Inflammatory macrophage (primary cell): ENCODE results near the gene HSF5.
"Not testable (repeated sequence)": the region's sequence is repeated elsewhere in the genome, so short reads cannot be mapped to it uniquely, and the experiment has no call there.

Source experiments
- DNase-seq, 2 donors: peaks; one replicate each; pipeline ENCODE4 v3.0.0-alpha.2; 2020 to 2022

Gene HSF5

GRCh38 chr17:58481798-58482197 is 6.4 kb downstream of the HSF5 start:
- DNase-seq, result not testable (repeated sequence)

- peak; percentile 12 to 51 for DNase-seq
These were observed 8.1 kb downstream of the HSF5 start for GRCh38 chr17:58480090-58480489.

GRCh38 chr17:58476812-58477211 is 11.4 kb downstream of the HSF5 start:
- no peak for DNase-seq

GRCh38 chr17:58475985-58476384 is 12.2 kb downstream of the HSF5 start:
- DNase-seq, result no peak

GRCh38 chr17:58470356-58470755 is 17.9 kb downstream of the HSF5 start:
- no peak for DNase-seq

- DNase-seq, result no peak
These were observed 19.3 kb downstream of the HSF5 start for GRCh38 chr17:58468944-58469343.

GRCh38 chr17:58455491-58455890 is 32.7 kb downstream of the HSF5 start:
- DNase-seq, result no peak

- no peak for DNase-seq
These were observed 35.5 kb downstream of the HSF5 start for GRCh38 chr17:58452738-58453137.

GRCh38 chr17:58447039-58447975 is 40.9 kb downstream of the HSF5 start:
- DNase-seq, result peak; percentile 90

GRCh38 chr17:58446086-58446485 is 42.1 kb downstream of the HSF5 start:
- no peak for DNase-seq

- DNase-seq, result no peak
These were observed 51.4 kb downstream of the HSF5 start for GRCh38 chr17:58436805-58437239.

- no peak for DNase-seq
These were observed 52.0 kb downstream of the HSF5 start for GRCh38 chr17:58436245-58436644.

- DNase-seq, result no peak
These were observed 55.2 kb downstream of the HSF5 start for GRCh38 chr17:58432806-58433573.

- DNase-seq, result no peak
These were observed 60.4 kb downstream of the HSF5 start for GRCh38 chr17:58427807-58428206.

- no peak for DNase-seq
These were observed 66.5 kb downstream of the HSF5 start for GRCh38 chr17:58421711-58422110.

GRCh38 chr17:58420827-58421226 is 67.4 kb downstream of the HSF5 start:
- no peak for DNase-seq

- peak; percentile 74 to 84 for DNase-seq
These were observed 70.7 kb downstream of the HSF5 start, which contains the start of gene RNF43 for GRCh38 chr17:58417300-58418092. TSS of gene RNF43 (minus strand) at chr17:58417534. CDS start at chr17:58415577, 1,957 bp downstream.

GRCh38 chr17:58416937-58417299 is 71.3 kb downstream of the HSF5 start:
- DNase-seq, result no peak

- no peak for DNase-seq
These were observed 71.8 kb downstream of the HSF5 start for GRCh38 chr17:58416396-58416795.

GRCh38 chr17:58415371-58416055 is 72.7 kb downstream of the HSF5 start:
- no peak for DNase-seq

GRCh38 chr17:58414596-58414997 is 73.6 kb downstream of the HSF5 start:
- no peak for DNase-seq

GRCh38 chr17:58413684-58414083 is 74.5 kb downstream of the HSF5 start:
- no peak for DNase-seq
